ENCODE measurements around the gene CEP112.

Gene CEP112

DNA sequence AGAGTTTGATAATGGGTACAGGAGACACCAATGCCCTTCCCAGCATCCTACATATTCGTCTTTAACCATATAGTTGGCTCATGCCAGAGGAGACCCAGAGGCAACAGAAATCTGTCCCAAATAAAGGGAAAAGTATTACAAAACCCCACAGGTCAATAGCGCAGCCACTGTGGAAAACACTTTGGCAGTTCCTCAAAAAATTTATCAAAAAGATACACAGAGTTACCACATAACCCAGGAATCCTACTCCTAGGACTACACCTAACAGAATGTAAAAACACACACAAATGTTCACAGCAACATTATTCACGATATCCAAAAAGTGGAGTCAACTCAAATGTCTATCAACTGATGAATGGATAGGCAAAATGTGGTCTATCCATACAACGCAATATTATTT is 135.8 kb downstream of the CEP112 start:
- DNase-seq, result no peak

DNA sequence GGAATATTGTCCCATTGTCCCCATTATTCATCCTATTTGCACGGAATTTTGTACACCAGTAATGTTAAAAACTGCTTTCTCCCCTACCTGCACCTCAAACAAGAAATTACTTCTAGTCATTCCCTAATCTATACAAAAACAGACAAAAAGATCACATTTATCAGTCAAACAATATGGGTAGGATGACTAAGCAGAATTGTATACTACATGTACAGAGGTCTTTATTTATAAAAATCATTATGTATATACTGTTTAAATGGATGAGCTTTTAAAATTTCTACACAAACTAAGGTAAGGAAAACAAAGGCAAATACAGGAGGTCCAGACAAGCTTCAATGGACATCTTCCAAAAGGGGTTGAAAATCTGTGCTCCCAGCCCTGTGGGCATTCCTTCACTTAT is 137.7 kb downstream of the CEP112 start:
- DNase-seq, result no peak

DNA sequence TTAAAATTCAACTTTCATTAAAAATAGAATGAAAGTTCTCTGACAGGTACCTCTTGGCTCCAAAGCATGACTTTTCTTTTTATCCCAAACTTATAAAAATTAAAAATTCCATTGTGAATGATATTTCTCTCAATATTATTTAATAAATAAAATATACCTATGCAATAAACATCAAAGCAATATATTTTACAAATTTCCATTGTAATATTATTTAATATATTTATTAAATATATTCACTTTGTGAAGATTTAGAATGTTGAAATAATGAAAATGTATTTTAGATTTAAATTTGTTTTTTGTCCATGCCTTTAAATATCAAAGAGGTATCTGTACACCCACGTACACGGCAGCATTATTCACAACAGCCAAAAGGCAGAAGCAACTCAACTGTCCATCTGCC is 147.8 kb downstream of the CEP112 start:
- DNase-seq, result no peak

DNA sequence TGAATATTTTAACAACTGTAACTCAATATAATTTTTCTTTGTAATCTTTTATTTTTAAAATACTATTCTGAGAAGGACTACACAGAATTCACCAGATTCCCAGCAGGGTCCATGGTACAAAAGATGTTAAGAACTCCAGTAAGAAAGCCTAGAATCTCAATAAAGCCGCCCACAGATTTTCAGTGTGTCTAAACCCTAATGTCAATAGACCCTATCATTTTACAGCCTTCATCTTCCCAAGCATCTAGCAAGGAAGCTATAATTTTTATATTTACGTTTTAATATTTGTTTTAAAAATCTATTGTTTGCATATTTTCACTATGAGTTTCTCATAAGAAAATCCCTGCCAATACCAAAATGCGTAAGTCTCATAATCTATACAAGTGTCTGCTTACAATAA is 148.5 kb downstream of the CEP112 start:
- no peak for DNase-seq

DNA sequence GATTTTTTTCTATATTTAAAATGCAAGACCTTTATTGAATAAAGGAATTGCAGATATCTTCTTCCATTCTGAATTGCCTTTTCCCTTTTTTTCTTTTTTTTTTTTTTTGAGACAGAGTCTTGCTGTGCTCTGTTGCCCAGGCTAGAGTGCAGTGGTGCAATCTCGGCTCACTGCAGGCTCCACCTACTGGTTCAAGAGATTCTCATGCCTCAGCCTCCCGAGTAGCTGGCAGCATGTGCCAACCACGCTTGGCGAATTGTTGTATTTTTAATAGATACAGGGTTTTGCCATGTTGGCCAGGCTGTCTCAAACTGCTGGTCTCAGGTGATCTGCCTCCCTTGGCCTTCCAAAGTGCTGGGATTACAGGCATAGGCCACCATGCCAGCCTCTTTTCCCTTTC is 151.5 kb downstream of the CEP112 start:
- no peak for DNase-seq

DNA sequence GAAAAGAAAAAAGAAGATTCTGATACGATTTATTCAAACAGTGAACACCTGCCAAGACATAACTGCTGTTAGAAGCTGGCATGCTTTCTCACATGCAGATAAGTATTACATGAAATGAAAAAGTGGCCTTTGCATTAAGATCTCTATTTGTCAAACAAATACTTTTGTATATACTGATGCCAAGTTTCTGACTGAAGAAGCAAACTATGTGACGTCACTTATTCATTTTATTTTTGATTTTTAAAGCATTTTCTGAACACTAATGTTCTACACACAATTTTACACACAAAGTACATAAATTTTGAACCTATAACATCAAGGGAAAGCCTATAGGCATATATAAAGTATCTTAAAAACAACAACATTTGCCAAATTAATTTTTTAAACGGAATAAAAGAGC is 153.8 kb downstream of the CEP112 start:
- no peak for DNase-seq

DNA sequence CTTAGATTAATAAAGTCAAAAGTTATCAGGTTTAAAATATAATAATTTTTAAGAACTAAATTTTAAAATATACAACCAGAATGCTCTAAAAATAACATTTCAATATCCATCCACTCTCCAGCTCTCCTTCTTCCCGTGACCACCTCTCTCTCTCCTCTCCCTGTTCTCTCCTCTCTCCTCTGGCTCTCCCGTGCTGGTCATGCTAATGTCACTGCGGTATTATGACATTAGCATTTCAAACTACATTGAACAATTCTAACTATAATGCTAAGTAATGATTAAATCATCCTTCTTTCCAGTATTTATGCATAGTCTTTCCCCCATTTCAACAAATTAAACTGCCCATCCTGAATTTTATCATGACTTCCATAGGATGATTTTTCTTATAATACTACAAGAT is 154.7 kb downstream of the CEP112 start:
- no peak for DNase-seq

DNA sequence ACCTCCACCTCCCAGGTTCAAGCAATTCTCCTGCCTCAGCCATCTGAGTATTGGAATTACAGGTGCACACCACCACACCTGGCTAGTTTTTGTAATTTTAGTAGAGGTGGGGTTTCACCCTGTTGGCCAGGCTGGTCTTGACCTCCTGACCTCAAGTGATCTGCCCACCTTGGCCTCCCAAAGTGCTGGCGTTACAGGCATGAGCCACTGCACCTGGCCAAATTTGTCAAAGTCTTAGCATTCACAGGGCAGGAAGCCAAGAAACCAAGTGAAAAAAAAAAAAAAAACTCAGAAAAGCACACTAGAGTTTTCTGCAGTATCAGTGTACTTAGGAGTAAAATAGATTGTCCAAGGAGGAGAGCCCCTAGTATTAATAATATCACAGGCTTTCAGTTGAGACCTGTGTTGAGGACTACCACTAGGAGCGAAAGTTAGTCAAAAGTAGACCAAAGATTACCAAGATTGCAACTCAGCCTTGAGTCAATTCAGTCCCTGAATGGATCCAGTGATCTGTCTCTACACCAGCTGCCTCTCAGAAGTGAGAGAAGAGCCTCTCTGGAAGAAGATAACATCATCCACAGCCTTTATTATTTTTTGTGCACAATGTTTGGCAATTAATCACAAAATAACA is 159.7 kb downstream of the CEP112 start:
- no peak for DNase-seq

DNA sequence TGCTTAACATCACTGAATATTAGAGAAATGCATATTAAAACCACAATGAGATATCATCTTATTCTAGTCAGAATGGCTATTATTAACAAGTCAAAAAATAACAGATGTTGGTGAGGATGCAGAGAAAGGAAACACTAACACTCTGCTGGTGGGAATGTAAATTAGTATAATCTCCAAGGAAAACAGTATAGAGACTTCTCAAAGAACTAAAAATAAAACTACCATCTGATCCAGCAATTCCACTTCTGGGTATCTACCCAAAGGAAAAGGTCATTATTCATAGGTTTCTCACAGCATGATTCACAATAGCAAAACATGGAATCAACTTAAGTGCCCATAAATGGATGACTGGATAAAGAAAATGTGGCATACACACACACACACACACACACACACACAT is 166.4 kb downstream of the CEP112 start:
- DNase-seq, result no peak

DNA sequence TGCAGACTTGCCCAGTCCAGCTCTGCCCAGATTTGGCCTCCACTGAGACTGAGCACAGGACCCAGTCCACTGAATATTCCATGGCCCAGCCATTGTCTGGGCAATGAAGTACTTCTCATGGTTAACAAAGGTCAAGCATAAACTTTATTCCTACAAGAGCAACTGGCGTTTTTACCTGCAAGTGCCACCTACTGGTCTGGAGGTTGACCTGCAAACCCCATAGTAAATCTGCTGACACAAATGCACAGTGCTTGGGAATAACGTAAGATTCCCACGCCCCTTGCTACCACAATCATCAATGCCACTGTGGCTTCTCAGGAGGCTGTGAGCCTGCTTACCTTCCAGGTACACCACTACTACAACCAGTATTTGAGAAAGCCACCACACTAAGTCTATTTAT is 170.2 kb downstream of the CEP112 start:
- DNase-seq, result no peak

DNA sequence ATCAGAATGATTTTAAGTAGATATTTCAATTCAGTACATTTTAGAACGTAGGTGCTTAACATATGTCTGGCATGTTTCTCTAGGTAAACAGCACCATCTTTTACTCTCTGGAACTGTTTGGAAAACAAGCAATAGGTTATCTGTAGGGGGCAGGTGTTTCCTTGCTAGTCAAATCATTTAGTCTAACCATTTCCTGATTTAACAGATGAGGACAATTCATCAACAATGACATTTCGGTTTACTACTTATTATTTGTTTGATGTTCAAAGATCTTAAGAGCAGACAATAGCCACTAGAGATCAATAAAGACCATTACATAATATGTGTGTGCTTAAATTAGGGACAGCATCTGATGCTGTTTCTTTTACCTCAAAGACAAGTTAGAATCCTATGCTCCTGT is 173.1 kb downstream of the CEP112 start:
- DNase-seq, result no peak

DNA sequence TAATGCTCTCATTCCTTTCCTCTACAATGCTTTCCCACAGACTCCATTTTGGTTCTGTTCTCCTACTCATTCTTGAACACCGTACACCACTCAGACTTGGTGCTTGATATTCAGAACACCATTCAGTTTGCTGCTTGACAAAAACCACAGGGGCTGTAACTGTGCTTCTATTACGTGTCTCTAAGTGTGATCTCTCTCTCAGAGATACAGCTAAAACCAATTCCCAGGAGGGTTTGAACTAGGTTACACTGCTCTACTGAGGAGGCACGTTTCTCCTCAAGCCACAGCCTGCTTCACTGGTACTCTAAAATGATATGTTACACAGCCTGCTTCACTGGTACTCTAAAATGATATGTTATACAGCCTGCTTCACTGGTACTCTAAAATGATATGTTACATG is 175.7 kb downstream of the CEP112 start:
- DNase-seq, result no peak

DNA sequence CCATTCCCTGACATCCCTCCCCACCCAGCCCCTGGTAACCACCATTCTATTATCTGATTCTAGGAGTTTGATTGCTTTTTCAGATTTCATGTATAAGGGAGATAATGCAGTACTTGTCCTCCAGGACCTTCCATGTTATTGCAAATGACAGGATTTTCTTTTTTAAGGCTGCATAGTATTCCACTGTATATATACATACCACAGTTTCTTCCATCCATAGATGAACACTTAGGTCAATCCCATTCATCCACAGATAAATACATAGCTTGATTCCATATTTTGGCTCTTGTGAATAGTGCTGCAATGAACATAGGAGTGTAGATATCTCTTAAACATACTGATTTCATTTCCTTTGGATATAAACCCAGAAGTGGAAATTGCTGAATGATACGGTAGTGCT is 183.3 kb downstream of the CEP112 start:
- no peak for DNase-seq

DNA sequence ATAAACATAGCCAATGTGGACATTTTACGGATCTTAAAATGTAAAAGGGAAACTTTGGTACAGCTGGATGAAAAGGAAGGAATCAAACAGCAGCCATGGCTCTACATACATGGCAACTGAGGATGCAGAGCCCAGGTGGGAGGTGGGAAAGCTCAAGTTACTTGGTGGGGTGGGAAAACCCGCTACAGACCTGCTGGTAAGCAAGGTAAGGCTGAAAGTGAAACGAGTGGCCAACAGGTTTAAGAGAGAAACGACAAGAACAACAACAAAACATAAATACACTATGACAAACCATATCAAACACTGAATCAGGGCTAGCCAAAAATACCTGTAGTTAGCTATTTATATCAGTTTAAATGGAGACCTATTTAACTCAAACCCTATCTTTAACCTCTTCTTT is 185.3 kb downstream of the CEP112 start:
- DNase-seq, result no peak

DNA sequence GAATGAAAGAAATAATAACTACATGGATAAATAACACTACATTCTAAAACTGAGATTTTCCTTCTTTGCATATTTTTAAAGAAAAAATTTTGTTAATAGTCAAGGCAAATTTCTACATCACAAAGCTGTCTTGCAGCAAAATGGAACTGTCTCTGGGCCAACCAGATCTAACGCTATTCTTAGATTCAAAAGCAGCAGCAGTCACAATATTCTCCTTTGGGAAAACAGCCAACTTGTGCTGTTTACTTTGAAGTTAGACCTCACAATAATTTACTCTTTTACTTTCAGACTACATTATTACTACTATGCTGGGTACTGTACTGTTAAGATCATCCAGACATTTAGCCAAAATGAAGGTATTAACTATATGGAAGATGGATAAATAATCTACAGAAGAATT is 189.1 kb downstream of the CEP112 start:
- DNase-seq, result no peak

DNA sequence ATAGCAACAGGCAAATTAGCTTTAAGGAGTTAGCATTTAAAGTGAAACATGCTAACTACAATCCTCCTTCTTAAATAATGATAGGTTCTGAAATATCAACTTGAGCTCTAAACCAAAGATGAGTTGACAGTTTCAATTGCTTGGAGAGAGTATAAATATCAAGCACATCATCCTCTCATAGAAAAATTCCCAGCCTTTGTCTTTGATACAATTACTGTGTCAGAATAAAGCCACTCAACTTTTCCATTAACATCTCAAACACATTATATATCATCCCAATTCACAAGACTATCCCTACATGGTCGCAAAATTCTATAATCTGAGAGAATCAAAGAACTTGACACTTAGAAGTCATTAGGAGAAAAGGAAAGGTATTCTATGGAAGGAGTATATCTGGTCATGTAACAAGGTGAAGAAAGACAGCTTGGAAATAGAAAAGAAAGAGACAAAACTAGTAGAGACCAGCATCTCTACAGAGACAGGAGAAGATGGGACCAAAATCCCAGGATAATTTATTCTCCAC is 189.8 kb downstream of the CEP112 start:
- DNase-seq, result no peak

DNA sequence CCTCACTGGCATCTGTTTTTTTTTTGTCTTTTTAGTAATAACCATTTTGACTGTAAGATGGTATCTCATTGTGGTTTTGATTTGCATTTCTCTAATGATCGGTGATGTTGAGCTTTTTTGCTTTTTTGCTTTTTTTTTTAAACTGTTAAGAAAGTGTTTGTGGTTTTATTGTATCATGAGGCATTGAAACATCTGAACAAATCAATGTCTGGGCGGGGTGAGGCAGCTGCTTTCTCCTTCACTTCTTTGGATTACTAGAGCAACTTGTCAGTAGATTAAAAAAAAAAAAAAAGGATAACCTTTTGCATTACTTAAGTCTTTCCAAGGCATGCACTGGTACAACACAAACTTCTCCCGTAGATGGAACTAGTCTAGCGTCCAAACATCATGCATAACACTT is 191.7 kb downstream of the CEP112 start:
- no peak for DNase-seq

DNA sequence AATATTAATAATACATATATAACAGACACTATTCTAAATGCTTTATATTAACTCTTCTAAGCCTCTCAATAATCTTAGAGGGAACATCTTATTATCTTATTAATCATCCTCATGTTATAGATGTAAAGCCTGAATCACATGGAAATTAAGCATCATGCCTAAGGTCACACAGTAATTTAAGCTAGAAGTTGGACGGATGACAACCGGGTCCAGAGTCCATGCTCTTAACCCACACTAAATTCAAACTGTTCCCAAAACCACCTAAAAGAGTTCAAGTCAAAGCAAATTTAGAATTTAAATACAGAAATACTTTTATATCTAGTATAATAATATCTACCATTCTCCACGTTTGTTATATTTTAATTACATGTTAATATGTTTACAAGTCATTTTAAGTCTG is 193.3 kb downstream of the CEP112 start:
- DNase-seq, result no peak

DNA sequence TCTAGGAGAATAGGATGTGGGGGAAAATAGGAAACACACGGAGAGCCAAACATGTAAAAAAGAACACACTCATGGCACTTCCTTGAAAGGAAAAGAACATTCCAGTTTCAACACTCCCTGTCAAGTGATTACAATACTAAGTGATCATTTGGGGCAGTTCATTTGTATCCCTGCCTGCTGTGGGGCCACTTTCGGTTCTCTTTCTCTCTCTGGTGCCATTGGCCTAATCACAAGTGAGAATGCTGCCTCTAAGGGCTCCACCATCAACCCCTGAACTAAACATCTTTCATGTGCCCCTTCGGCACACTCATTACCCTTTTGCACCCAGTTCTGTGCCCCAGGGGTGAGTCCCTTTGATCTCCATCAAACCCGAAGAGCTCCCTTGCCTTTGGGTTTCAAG is 197.3 kb downstream of the CEP112 start:
- no peak for DNase-seq

DNA sequence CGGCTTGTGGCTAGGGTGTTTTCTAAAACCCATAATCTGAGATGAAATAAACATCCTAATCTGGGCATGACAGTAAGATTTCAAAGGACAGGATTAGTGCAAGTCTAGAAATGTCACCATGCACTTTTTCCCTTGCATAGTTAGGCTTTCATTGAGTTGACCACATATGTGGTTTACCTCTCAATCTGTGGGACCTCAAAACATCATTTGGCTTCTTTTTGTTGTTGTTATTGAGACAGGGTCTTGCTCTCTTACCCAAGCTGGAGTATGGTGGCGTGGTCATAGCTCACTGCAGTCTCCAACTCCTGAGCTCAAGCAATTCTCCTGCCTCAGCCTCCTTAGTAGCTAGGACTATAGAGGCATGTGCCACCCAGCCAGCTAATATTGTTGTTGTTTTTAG is 197.8 kb downstream of the CEP112 start:
- no peak for DNase-seq

DNA sequence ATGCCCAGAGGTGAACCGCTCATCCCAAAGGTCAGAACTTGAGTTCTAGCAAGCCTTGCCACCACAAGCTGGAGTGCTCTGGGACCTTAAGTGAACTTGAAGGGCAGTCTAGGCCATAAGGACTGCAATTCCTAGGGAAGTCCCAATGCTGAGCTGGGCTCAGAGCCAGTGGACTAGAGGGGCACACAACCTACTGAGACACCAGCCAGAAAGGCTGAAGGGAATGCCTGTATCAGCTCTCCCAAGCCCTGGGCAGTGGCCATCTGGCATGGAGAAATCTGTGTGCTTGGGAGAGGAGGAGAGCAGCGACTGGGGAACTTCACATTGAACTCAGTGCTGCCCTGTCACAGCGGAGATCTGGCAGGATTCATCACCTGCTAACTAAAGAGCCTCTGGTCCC is 201.3 kb downstream of the CEP112 start:
- no peak for DNase-seq

DNA sequence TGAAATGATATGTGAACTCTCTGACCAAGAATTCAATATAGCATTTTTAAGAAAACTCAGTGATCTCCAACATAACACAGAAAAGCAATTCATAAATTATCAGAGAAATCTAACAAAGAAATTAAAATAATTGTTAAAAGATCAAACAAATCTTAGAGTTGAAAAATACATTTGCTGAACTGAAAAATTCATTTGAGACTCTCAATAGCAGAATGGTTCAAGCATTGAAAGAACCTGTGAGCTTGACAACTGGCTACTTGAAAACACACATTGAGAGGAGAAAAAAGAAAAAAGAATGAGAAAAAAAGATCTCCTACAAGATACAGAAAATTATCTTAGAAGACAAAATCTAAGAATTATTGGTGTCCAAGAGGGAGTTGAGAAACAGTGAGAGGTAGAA is 203.5 kb downstream of the CEP112 start:
- DNase-seq, result no peak

DNA sequence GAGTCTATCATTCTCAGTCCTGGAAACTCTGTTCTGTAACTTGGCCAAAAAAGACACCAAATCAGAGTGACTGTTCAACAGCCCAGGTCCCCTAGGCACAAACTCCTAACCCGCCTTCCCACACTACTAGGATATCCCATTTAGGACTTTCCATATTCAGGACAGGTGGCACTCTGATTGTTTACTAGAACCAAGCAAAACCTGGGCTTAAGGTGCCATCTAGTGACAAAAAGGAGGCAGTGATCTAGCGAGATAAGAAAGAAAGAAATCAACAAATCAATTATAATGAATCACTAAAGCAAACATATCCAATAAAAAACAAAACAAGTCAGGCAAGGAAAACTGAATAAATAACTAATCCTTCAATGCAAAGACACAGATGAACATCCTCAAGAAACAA is 203.9 kb downstream of the CEP112 start:
- peak in 1 of 2 donors; percentile 9 for DNase-seq

DNA sequence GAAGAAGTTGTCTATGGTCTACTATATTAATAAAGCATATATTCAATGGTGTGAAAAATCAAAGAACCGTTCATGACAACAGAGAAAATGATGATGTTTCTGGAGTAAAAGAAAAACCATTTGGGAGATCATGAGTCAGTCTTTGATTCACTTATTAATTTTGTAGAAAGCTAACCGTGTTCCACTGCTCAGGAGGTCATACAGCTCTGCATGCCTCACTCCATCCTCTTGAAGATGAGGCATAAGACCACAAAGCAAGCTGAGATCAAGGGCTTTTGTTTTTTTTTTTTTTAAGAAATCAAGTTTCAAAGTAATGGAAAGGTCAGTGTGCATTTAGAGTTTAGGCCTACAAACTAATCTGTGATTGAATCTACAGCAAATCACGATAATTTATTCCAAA is 206.4 kb downstream of the CEP112 start:
- no peak for DNase-seq

DNA sequence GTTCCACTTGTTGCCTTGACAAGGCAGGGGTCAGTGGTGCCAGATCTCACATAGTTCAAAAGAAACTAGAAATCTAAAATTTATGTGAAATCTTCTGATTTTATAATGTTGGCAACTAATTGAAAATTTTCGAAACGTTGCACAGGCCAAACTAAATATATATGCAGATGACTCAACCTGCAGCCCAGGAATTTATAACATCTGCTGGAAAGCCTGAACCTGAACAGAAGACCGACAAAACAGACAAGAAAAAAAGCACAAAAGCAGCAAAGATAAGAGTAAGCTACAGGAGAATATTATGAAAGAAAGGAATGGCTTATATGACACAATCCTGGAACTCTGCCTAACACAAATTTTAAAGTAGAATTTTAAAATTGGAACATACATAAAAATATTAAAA is 207.6 kb downstream of the CEP112 start:
- DNase-seq, result no peak

Measured in inflammatory macrophage (primary cell).